Measurements from ENCODE around the gene COA1. TPM values are rescaled to one million over a fixed set of nuclear protein-coding genes. Genes with fewer than 3 reads are reported as not detected.

The COA1 gene
- total and polyA plus RNA-seq, 9 of the 15 experiments (the other 6 are each of a cell fraction or from before 2014, with no cell fraction given) = 98.9 to 463 (median 181) TPM

DNA sequence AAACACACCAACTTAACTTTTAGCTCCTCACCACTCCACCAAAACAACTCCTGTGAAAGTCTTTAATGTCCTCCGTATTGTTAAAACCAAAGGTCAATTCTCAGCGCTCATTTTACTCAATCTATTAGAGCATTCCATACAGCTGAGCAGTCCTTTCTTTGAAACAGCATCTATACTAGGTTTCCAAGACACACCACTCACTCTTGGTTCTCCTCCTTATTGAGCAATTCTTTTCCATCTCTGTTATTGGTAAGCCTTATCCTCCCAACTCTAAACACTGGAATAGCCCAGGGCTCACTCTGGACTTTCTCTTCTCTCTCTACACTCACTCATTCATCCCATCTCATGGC lies 34.9 kb downstream of the COA1 start (continued):
- no peak for TF ChIP-seq CEBPG (CRISPR knock-in tag; IDR thresholded peaks at IDR 0.05)
- TF ChIP-seq CEBPG (tag; conservative IDR thresholded peaks at IDR 0.05 in 1 of 2, IDR thresholded peaks at IDR 0.05 in 1 of 2) = no peak
- TF ChIP-seq PML (IDR thresholded peaks at IDR 0.05; ENCODE audit: low read length) = no peak
- TF ChIP-seq NR2C1 (IDR thresholded peaks at IDR 0.05) = no peak
- TF ChIP-seq NR2C1 (tag; IDR thresholded peaks at IDR 0.05) = no peak

DNA sequence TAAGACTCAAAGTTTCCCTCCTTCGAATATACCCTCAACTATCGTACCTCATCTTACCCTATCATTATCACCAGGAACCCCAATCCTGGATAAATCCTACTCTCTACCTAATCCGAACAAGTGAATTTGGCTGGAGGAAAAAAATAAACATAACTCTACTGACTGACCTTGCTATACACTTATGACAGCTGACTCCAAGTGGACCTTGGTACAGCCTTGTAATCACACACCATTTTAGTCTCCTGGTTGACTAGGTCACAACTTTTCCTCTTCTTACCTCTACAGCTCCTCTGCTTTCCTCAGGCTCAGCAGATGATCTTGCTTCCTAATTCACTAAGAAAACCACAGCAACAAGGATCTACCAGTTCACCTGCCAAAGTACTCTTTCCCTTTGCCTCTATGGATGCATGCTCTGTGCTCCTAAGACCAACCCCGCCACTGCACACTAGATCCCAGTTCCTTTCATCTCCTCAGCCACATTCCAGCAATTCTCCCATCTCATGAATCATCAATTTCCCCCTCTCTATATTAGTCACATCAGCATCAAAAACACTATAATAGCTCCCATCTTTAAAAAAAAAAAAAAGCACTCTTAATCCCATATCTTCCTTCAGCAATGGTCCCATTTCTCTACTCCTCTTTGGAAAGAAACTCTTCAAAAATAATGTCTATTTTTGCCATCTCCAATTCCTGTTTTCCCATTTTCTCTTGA lies 35.5 kb downstream of the COA1 start:
- no peak overlapping the region for H3K27ac ChIP-seq (ENCODE audit: extremely low read depth, low read depth, low read length)
- TF ChIP-seq ZNF316 (IDR thresholded peaks at IDR 0.05) = peak; percentile 37; the same call in 1 of the 2 replicates
- 0 out of 2 replicates have a peak, but pooled peaks have one; percentile 16 for TF ChIP-seq C11orf30 (IDR thresholded peaks at IDR 0.05; ENCODE audit: low read depth)
- TF ChIP-seq TBL1XR1 (IDR thresholded peaks at IDR 0.05; ENCODE audit: low read length in 2 of 2) = no peak
- TF ChIP-seq FOXK1 (CRISPR knock-in tag; IDR thresholded peaks at IDR 0.05; ENCODE audit: borderline replicate concordance) = no peak
- no peak overlapping the region for H3K9ac ChIP-seq (ENCODE audit: insufficient read depth in 1 of 2, low read depth in 2 of 2, low read length in 2 of 2)
- 0 out of 3 replicates have a peak, but pooled peaks cover 5% of the 10 kb centered on the region for H3K36me3 ChIP-seq (ENCODE audit: control insufficient read depth, insufficient read depth, low read length)
- ChIA-PET POLR2A (interaction anchor here (0.7 to 1.7 kb wide), 5 partner anchors 10 to 107 kb away, joined by 3 to 5 read pairs (median 3); no protein-coding TSS in a partner anchor), CTCF (ENCODE audit: low intra/inter-chr PET ratio) (no interaction called here)
- peaks cover 14% of the 10 kb centered on the region; the same call in 1 of the 2 replicates for H4K20me1 ChIP-seq (replicated peaks; ENCODE audit: control insufficient read depth, insufficient read depth, low read length)
- intact Hi-C loops (cut with micrococcal nuclease) = no loop called here
- no peak overlapping the region for H2AFZ ChIP-seq (ENCODE audit: low read depth, low read length)
- H3K4me3 ChIP-seq = no peak overlapping the region
- H3K9me1 ChIP-seq (ENCODE audit: control insufficient read depth, insufficient read depth, low read length) = no peaks in the 10 kb centered on the region
- H3K4me2 ChIP-seq (ENCODE audit: insufficient read depth, low read length) = no peak overlapping the region
- in situ Hi-C loops (cut with MboI) = no loop called here
- no peaks in the 10 kb centered on the region for H3K27me3 ChIP-seq (ENCODE audit: control insufficient read depth in 2 of 2, insufficient read depth in 2 of 2, low read length in 2 of 2)
- no peak for FAIRE-seq
- DNase-seq (ENCODE audit: extremely low read depth in 1 of 4, low spot score in 3 of 4) = no peak
- BruUV-seq (replicated peaks) = no TSS peak
- no peaks in the 10 kb centered on the region for H3K4me1 ChIP-seq (replicated peaks in 1 of 2; ENCODE audit: control insufficient read depth in 2 of 2, insufficient read depth in 2 of 2, low read length in 2 of 2)
- WGBS (ENCODE audit: insufficient coverage, low coverage, missing lambda C conversion rate) = 88% methylated on average over 4 of the region's 4 CpGs
- H3K79me2 ChIP-seq (ENCODE audit: control insufficient read depth, insufficient read depth, low read length) = peaks cover 97% of the 10 kb centered on the region
- no peak for ATAC-seq
- H3K9me3 ChIP-seq (replicated peaks; ENCODE audit: control insufficient read depth, insufficient read depth, low read depth, low read length) = no peaks in the 10 kb centered on the region; the same call in 1 of the 2 replicates
